HG03460 (cell line): ENCODE data around the gene SYTL1.

Source experiments
- ATAC-seq: cut with Tn5 transposase; IDR thresholded peaks from one replicate; pipeline ENCODE4 v1.9.1; 2021; ENCODE audit not compliant: unreplicated experiment

Gene SYTL1

GRCh38 chr1:27346991-27347624, 5.3 kb downstream of the SYTL1 start:
- ATAC-seq, result no peak

DNA sequence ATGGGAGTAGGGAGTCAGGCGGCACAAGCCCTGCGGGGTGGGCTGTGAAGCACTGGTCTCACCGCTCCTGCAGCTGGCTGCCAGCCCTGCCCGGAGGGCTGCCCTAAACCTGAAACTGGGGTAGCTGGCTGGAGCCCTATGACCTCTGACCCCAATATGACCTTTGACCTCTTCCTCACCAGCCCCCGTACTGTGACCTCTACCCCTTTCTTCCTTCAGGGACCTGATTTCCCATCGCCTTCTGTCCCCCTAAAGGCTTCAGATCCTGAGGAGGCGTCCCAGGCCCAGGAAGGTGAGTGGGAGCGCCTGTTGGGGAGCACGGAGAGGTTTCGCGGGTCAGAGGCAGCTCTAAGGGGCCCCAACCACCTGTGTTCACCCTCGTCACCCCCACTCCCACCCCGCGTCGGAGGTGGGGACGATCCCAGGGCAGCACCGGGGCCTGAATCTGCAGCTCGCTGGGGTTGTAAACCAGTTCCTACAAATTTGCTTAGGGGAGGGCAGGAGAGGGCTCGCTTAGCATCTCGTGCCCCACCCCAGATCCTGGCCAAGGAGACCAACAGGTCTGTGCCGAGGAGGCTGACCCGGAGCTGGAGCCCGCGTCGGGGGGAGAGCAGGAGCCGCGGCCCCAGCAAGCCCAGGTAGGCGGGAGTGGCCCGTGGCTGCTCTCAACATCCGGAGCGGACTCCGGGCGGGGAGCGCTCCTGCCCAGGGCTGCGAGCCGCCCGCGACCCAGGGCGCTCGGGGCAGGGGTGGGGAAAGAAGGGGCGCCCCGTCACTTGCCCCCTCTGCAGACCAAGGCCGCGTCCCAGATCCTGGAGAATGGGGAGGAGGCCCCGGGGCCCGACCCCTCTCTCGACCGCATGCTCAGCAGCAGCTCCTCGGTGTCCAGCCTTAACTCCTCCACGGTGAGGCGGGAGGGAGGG, 7.3 kb downstream of the SYTL1 start:
- no peak for ATAC-seq

GRCh38 chr1:27349784-27350662, 8.2 kb downstream of the SYTL1 start:
- ATAC-seq, result no peak

DNA sequence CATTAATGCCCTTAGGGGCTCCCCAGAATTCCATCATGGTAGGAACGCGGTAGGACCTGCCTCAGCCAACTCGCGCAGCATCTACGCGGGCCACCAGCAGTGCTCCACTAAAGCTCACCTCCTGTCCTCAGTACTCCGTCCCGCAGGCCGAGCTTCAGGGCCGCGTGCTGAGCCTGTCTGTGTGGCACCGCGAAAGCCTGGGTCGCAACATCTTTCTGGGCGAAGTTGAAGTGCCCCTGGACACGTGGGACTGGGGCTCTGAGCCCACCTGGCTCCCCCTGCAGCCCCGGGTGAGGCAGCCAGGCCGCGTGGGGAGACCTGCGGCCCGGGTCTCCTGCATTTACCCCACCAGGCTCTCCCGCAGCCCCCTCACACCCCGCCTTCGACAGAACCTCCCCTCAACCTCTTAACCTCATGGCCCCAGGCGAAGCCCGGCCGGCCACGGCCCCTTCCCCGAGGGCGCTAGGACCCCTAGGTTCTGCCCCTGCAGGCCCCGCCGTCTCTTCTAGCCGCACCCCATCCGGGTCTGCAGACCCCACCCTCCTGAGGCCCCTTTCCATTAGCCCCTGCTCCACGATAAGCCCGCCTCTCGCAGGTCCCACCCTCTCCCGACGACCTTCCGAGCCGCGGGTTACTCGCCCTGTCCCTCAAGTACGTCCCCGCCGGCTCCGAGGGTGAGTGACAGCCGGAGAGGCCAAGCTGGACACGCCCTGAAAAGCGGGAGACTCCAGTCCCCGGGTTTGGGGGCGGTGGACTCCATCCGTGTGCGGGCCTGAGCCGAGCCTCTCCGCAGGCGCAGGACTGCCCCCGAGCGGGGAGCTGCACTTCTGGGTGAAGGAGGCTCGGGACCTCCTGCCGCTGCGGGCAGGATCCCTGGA, 9.1 kb downstream of the SYTL1 start:
- ATAC-seq, result no peak

- no peak for ATAC-seq
Observed at GRCh38 chr1:27351541-27352107, 9.8 kb downstream of the SYTL1 start.

GRCh38 chr1:27353166-27353565, 11.3 kb downstream of the SYTL1 start:
- ATAC-seq, result no peak

- ATAC-seq, result no peak
Observed at GRCh38 chr1:27353629-27354028, 11.8 kb downstream of the SYTL1 start.

- ATAC-seq, result no peak
Observed at GRCh38 chr1:27355683-27356082, 13.9 kb downstream of the SYTL1 start.

DNA sequence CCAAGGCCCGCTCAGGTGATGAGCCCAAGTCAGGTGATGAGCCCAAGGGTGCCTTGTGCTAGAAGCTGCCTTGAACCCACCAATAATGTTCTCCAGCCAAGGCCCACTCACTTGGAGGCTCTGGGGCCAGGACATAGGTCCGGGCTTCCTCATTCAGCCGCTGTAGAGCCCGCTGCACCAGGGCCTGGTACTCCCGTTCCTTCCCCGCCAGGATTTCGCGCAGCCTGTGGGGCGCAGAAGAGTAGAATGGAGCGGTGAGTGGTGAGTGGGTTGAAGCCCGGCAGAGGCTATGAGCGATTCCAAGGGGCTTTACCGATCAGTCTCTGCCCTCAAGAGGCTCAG, 14.4 kb downstream of the SYTL1 start:
- ATAC-seq, result no peak

DNA sequence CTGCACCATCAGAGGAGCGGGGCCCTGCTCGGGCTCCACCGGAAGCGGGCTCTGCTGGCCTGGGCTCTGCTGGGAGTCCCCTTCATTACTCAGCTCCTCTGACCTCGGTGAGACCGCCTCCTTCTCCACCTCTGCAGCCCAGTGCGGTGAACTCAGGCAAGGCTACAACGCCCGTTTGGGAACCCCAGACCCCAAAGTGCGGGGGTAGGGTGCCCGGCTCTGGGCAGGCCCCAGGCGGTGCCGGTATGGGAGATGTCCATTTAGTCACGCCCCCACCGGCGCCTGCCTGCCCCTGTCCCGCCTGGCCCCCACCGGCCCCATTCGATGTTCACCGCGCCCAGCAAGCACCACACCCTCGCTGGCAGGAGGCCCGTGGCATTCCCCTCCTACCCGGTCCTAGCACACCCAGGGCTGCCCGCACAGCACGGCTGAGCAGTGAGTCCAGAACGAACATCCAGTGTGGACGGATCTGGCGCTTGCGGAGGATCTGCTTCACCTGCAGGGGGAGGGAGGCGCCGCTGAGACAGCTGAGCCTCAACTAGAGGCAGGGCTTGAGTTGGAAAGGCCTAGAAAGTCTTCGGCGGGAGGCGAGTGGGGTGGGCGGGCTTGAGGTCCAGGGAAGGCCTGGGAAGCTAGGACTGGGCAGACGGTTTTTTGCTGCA, 14.9 kb downstream of the SYTL1 start:
- ATAC-seq, result no peak

- ATAC-seq, result no peak
Observed at GRCh38 chr1:27357281-27358037, 15.6 kb downstream of the SYTL1 start.

DNA sequence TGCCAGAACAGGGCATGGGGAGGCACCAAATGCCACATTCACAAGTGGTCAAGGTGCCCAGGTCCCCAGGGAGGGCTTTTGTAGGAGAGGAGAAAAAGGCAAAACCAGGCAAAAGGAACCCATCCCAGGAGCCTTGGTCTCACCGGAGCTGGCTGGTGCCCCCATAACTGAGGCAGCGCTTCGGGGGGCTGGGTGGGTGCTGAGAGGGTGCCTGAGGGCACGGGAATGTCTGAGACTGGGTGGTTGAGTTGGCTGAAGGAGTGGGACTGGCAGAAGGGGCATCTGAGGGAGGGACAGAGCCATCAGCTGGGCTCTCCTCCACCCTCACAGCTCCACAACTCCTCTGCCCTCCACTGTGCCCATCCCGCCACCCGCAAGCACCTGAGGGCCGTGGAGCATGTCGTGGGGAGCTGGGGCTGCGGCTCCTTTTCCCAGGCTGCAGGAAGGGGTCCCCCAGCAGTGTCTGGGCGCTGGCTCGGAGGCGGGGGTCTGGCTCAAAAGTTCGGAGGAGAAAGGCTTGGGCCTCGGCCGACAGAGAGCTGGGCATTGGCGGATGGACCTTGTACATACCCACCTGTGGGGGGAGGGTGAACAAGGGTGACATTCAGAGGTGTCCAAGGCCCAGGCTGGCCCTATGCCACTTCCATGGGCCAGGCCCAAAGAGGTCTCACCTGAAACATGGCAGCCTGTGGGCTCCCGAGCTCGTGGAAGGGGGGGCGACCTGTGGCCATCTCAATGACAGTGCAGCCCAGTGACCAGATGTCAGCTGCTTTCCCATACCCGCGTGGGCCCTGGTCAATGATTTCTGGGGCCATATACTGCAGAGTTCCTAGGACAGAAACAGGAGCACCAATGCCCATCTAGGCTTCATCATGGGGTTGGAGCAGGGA, 16.5 kb downstream of the SYTL1 start:
- no peak for ATAC-seq

DNA sequence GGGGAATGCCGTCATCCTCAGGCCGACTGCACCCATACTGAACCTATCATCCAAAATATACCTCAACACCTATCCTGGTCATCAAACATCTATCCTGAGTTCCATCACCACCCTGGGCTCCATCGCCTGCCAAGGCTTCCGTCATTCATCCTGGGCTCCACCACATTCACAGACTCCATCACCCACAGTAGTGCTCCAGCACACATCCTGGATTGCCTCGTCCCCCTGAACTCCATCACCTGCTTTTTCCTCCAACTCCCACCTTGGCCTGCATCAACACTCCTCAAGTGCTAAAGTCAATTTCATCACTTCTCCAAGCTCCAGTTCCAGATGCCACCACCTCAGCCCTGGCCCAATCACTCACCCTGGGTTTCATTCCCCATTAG, 17.1 kb downstream of the SYTL1 start:
- ATAC-seq, result no peak

DNA sequence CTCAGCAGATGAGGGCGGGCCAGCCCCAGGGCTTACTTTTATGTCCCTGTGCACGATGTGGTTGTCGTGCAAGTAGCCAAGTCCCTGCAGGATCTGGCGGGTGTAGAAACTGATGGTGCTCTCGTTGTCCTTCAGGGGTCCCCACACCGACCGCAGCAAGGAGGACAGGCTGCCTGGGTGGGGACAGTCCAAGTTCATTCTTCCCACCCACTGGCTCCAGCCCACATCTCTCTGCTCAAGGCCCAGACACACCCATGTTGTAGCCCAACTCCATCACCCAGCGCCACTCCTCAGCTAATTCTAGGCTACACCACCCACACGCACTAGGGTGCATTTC, 18.0 kb downstream of the SYTL1 start:
- no peak for ATAC-seq

GRCh38 chr1:27360159-27361043, 18.6 kb downstream of the SYTL1 start:
- no peak for ATAC-seq

- no peak for ATAC-seq
Observed at GRCh38 chr1:27361044-27361402, 19.2 kb downstream of the SYTL1 start.

GRCh38 chr1:27361553-27361952, 19.7 kb downstream of the SYTL1 start:
- no peak for ATAC-seq
